DND-41 (cell line): ENCODE results near the gene C6orf141.

Experiments
- EZH2 ChIP-seq: IDR thresholded peaks from 3 replicates; pipeline ENCODE4 v1.6.1; 2012; ENCODE audit warnings: borderline replicate concordance, low read depth, mild to moderate bottlenecking, moderate library complexity, low read length, inconsistent platforms; ENCODE audit not compliant: severe bottlenecking
- TF ChIP-seq, protein P1 (sequence below): IDR thresholded peaks from 2 replicates; pipeline ENCODE4 v1.5.1; 2012; ENCODE audit warnings: borderline replicate concordance, low read length, moderate library complexity, mild to moderate bottlenecking; ENCODE audit not compliant: poor library complexity, severe bottlenecking; ENCODE audit errors: extremely low read depth

DNA sequence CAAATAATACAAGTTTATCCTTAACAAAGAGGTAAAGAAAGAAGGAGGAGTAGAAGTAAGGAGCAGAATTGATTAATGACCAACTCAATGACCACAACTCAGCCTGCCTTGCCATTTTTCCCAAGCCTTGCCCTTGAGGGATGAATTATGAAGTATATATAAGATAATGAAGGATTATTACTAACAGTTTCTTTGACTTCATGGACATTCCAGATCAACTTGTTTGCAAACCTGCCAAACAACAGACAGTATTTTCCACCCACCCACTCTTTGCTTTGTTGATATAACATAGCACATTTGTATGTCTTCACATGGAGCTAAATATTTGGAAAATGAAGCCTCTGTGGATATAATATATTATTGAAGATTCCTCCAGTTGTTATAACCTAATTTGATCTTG lies 9.9 kb upstream of the C6orf141 start:
- TF ChIP-seq EZH2, result no peak
- TF ChIP-seq, protein P1, sequence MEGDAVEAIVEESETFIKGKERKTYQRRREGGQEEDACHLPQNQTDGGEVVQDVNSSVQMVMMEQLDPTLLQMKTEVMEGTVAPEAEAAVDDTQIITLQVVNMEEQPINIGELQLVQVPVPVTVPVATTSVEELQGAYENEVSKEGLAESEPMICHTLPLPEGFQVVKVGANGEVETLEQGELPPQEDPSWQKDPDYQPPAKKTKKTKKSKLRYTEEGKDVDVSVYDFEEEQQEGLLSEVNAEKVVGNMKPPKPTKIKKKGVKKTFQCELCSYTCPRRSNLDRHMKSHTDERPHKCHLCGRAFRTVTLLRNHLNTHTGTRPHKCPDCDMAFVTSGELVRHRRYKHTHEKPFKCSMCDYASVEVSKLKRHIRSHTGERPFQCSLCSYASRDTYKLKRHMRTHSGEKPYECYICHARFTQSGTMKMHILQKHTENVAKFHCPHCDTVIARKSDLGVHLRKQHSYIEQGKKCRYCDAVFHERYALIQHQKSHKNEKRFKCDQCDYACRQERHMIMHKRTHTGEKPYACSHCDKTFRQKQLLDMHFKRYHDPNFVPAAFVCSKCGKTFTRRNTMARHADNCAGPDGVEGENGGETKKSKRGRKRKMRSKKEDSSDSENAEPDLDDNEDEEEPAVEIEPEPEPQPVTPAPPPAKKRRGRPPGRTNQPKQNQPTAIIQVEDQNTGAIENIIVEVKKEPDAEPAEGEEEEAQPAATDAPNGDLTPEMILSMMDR, result no peak
